Fibroblast of lung (primary cell): ENCODE results near the gene LOXHD1.

Experiments used
- CTCF ChIP-seq, 2 donors: IDR thresholded peaks in 1 of 2; conservative IDR thresholded peaks in 1 of 2; 1 replicate in 1 of 2; 2 replicates in 1 of 2; pipeline ENCODE4 v1.5.1; 2011 to 2012; ENCODE audit warnings: low read length in 2 of 2, control low read depth in 1 of 2, inconsistent platforms in 1 of 2, low read depth in 1 of 2, mild to moderate bottlenecking in 1 of 2
- EZH2 ChIP-seq: IDR thresholded peaks from 2 replicates; pipeline ENCODE4 v1.5.1; 2012; ENCODE audit warnings: low read length, control low read depth, mild to moderate bottlenecking; ENCODE audit errors: missing control alignments

GRCh38 chr18:46587600-46587999 lies 69.4 kb downstream of the LOXHD1 start:
- TF ChIP-seq CTCF (conservative IDR thresholded peaks at IDR 0.05 in 1 of 2, IDR thresholded peaks at IDR 0.05 in 1 of 2; ENCODE audit: low read depth in 1 of 2, low read length in 2 of 2) (no peak), EZH2 (no peak)
